Measurements from ENCODE around the gene LRMDA. TPM values are rescaled to one million over a fixed set of nuclear protein-coding genes. Genes with fewer than 3 reads are reported as not detected.

LRMDA gene
- total and polyA plus RNA-seq, 10 of the 15 experiments (the other 5 are each of a cell fraction or from before 2014, with no cell fraction given), result 0.07 to 0.54 (median 0.29) TPM; not detected in 4

DNA sequence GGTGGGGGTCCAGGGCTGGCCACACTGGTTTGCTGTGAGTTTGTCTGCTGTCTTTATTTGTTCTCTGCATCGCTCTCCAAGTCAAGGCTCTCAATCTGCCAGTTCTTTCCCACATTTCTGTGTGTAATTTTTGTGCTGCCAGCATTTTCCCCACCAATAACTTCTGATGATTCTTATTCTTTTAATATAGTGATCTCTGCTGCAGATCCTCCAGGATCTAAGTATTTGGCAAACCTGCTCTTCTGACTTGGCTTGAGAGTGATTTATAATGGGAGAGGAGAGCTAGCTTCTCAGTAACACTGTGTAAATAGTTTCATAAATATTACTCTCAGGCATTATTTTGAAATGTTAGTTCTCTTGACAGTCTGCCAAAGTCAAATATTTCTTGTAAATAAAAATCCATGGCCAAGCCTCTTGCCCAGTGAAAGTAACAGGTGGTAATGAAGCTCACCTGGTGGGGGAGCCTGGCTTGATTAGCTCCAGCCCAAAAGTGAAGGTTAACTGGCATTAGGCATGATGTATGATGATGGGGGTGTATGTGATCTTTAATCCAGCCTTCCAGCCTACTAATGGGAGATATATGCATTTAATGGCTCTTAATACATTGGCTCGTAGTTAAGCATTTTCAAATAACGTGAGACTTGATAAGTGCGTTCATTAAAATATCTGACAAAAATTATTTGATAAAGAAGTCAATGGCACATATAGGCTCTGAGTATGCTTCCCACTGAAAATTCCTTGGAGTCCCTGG lies 1150.3 kb downstream of the LRMDA start:
- no TSS peak for BruUV-seq (replicated peaks)
- Histone ChIP-seq H3K9ac (ENCODE audit: control insufficient read depth, insufficient read depth, low read length) (no peak overlapping the region), H3K4me2 (ENCODE audit: control insufficient read depth, insufficient read depth) (no peak overlapping the region), H3K9me3 (replicated peaks; ENCODE audit: control insufficient read depth, insufficient read depth, low read length) (no peaks in the 10 kb centered on the region), H3K4me1 (ENCODE audit: control insufficient read depth, insufficient read depth, low read length) (no peaks in the 10 kb centered on the region), H3K79me2 (ENCODE audit: control insufficient read depth, insufficient read depth, low read length) (no peaks in the 10 kb centered on the region), H3K4me3 (no peak overlapping the region), H2AFZ (ENCODE audit: control insufficient read depth, low read depth, low read length) (no peak overlapping the region), H4K20me1 (ENCODE audit: control insufficient read depth, insufficient read depth) (no peaks in the 10 kb centered on the region), H3K36me3 (ENCODE audit: control insufficient read depth in 2 of 2, insufficient read depth in 2 of 2, low read length in 1 of 2) (no peaks in the 10 kb centered on the region), H3K27ac (ENCODE audit: control insufficient read depth, insufficient read depth) (no peak overlapping the region), H3K27me3 (replicated peaks in 1 of 2; ENCODE audit: control insufficient read depth in 2 of 2, insufficient read depth in 2 of 2, low read length in 1 of 2) (no peaks in the 10 kb centered on the region)
- ChIA-PET RAD21 (ENCODE audit: unreplicated experiment) (no interaction called here), CTCF (no interaction called here), SMC1A (ENCODE audit: uncharacterized antibody, unreplicated experiment) (no interaction called here), POLR2A (no interaction called here)
- DNase-seq (ENCODE audit: low read depth, low spot score) (no peak), FAIRE-seq (no peak), ATAC-seq (no peak)
- TF ChIP-seq ZSCAN29 (IDR thresholded peaks at IDR 0.05) (no peak), IKZF1 (conservative IDR thresholded peaks at IDR 0.05) (no peak), CREB1 (IDR thresholded peaks at IDR 0.05; ENCODE audit: low read depth) (no peak), KLF5 (IDR thresholded peaks at IDR 0.05; ENCODE audit: partially characterized antibody) (no peak), KAT2A (conservative IDR thresholded peaks at IDR 0.05; ENCODE audit: control insufficient read depth, low read depth, low read length) (no peak), STAT1 (conservative IDR thresholded peaks at IDR 0.05) (no peak), PAX8 (IDR thresholded peaks at IDR 0.05) (no peak), BCL11A (IDR thresholded peaks at IDR 0.05; ENCODE audit: low read depth, low read length) (no peak), SUPT20H (IDR thresholded peaks at IDR 0.05; ENCODE audit: borderline replicate concordance, control insufficient read depth, low read depth, low read length) (no peak), SIN3A (IDR thresholded peaks at IDR 0.05; ENCODE audit: low read depth, low read length) (no peak), LARP7 (IDR thresholded peaks at IDR 0.05) (no peak), NFIC (IDR thresholded peaks at IDR 0.05; ENCODE audit: low read depth, low read length) (no peak), STAT3 (IDR thresholded peaks at IDR 0.05; ENCODE audit: low read depth, low read length) (no peak), MEF2B (IDR thresholded peaks at IDR 0.05; ENCODE audit: partially characterized antibody, poor library complexity, severe bottlenecking) (no peak), HDGF (IDR thresholded peaks at IDR 0.05) (no peak), RAD21 (IDR thresholded peaks at IDR 0.05; ENCODE audit: insufficient read depth, low read depth, low read length) (no peak)
- TF ChIP-seq, protein P1, sequence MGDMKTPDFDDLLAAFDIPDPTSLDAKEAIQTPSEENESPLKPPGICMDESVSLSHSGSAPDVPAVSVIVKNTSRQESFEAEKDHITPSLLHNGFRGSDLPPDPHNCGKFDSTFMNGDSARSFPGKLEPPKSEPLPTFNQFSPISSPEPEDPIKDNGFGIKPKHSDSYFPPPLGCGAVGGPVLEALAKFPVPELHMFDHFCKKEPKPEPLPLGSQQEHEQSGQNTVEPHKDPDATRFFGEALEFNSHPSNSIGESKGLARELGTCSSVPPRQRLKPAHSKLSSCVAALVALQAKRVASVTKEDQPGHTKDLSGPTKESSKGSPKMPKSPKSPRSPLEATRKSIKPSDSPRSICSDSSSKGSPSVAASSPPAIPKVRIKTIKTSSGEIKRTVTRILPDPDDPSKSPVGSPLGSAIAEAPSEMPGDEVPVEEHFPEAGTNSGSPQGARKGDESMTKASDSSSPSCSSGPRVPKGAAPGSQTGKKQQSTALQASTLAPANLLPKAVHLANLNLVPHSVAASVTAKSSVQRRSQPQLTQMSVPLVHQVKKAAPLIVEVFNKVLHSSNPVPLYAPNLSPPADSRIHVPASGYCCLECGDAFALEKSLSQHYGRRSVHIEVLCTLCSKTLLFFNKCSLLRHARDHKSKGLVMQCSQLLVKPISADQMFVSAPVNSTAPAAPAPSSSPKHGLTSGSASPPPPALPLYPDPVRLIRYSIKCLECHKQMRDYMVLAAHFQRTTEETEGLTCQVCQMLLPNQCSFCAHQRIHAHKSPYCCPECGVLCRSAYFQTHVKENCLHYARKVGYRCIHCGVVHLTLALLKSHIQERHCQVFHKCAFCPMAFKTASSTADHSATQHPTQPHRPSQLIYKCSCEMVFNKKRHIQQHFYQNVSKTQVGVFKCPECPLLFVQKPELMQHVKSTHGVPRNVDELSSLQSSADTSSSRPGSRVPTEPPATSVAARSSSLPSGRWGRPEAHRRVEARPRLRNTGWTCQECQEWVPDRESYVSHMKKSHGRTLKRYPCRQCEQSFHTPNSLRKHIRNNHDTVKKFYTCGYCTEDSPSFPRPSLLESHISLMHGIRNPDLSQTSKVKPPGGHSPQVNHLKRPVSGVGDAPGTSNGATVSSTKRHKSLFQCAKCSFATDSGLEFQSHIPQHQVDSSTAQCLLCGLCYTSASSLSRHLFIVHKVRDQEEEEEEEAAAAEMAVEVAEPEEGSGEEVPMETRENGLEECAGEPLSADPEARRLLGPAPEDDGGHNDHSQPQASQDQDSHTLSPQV (IDR thresholded peaks at IDR 0.05), result no peak
- TF ChIP-seq, protein P2, sequence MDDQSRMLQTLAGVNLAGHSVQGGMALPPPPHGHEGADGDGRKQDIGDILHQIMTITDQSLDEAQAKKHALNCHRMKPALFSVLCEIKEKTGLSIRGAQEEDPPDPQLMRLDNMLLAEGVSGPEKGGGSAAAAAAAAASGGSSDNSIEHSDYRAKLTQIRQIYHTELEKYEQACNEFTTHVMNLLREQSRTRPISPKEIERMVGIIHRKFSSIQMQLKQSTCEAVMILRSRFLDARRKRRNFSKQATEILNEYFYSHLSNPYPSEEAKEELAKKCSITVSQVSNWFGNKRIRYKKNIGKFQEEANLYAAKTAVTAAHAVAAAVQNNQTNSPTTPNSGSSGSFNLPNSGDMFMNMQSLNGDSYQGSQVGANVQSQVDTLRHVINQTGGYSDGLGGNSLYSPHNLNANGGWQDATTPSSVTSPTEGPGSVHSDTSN (IDR thresholded peaks at IDR 0.05; ENCODE audit: insufficient replicate concordance, low read depth, low read length), result no peak
- intact Hi-C loops (cut with micrococcal nuclease; ENCODE audit: unreplicated experiment), result no loop called here
- WGBS (ENCODE audit: insufficient coverage, insufficient replicate concordance, low lambda C conversion rate, missing lambda C conversion rate), result 9% methylated on average over 4 of the region's 4 CpGs
- in situ Hi-C loops (cut with MboI), result no loop called here

All from GM12878 (cell line).